ENCODE results near the gene MYOT. TPM values are rescaled to one million over a fixed set of nuclear protein-coding genes. Genes with fewer than 3 reads are reported as not detected.
"Not testable (repeated sequence)": the region's sequence is repeated elsewhere in the genome, so short reads cannot be mapped to it uniquely, and the experiment has no call there.

MYOT gene
- total RNA-seq, 6 donors from 2014 or later: not detected

DNA sequence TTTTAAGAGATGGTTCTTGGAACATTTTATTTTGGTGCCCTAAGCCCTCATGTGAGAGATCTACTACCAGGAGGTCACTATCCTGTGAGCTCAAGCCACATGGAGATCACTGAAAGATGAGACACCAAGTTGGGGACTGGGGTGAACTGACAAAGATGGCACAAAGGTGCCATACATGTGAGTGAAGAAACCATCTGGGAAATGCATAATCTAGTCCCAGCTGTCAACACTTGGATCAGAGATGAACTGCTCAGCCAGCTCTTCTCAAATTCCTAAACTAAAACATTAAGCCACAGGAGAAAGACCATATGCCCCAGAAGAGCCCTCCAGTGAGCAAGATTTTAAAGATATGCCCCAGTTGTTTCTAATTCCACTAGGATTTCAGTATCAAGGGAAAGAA is 22.2 kb upstream of the MYOT start:
- DNase-seq (no peak), ATAC-seq (ENCODE audit: low FRiP score in 2 of 2) (no peak)
- H3K27me3 ChIP-seq: no peaks in the 10 kb centered on the region

DNA sequence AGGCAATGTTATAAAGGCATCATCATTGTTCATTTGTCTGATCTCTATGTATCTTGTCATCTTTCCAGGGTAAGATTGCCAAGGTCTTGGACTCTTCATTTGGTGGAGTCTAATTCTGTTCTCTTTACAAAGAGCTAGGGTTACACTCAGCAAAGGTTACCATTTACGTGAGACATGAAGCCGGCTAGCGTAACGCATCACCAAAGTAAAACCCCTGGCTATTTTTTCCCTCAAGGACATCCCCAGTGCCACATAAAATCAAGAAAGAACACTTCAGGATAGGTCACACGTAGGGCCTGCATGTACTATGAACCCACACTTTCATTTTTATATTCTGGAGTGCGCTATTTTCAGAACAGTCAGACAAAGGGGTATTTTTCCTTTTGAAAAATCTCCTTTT is 20.0 kb upstream of the MYOT start:
- 93 to 97% methylated on average over 6 of the region's 6 CpGs for WGBS, 2 donors
- Histone ChIP-seq H3K9me3 (no peaks in the 10 kb centered on the region), H3K4me3 (no peak overlapping the region), H3K27me3 (no peaks in the 10 kb centered on the region), H3K36me3 (no peaks in the 10 kb centered on the region), H3K27ac (no peak overlapping the region), H3K4me1 (no peaks in the 10 kb centered on the region)
- no peak for ATAC-seq (ENCODE audit: low FRiP score in 2 of 2)
- no peak for DNase-seq
- TF ChIP-seq EP300 (IDR thresholded peaks at IDR 0.05) (no peak), POLR2AphosphoS5 (IDR thresholded peaks at IDR 0.05) (no peak), POLR2A (IDR thresholded peaks at IDR 0.05) (no peak)
- TF ChIP-seq, protein P1, sequence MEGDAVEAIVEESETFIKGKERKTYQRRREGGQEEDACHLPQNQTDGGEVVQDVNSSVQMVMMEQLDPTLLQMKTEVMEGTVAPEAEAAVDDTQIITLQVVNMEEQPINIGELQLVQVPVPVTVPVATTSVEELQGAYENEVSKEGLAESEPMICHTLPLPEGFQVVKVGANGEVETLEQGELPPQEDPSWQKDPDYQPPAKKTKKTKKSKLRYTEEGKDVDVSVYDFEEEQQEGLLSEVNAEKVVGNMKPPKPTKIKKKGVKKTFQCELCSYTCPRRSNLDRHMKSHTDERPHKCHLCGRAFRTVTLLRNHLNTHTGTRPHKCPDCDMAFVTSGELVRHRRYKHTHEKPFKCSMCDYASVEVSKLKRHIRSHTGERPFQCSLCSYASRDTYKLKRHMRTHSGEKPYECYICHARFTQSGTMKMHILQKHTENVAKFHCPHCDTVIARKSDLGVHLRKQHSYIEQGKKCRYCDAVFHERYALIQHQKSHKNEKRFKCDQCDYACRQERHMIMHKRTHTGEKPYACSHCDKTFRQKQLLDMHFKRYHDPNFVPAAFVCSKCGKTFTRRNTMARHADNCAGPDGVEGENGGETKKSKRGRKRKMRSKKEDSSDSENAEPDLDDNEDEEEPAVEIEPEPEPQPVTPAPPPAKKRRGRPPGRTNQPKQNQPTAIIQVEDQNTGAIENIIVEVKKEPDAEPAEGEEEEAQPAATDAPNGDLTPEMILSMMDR (IDR thresholded peaks at IDR 0.05): no peak

More for the DNA sequence above, 22.2 kb upstream of the MYOT start:
- TF ChIP-seq, protein P1 (IDR thresholded peaks at IDR 0.05): no peak
- TF ChIP-seq POLR2A (IDR thresholded peaks at IDR 0.05): no peak
- TF ChIP-seq POLR2AphosphoS5 (IDR thresholded peaks at IDR 0.05): no peak
- no peak for TF ChIP-seq EP300 (IDR thresholded peaks at IDR 0.05)
- H3K4me1 ChIP-seq: no peaks in the 10 kb centered on the region
- no peaks in the 10 kb centered on the region for H3K36me3 ChIP-seq
- H3K9me3 ChIP-seq: no peaks in the 10 kb centered on the region
- no peak overlapping the region for H3K27ac ChIP-seq
- no peak overlapping the region for H3K4me3 ChIP-seq

GRCh38 chr5:137853165-137853564 is 14.5 kb upstream of the MYOT start:
- H3K36me3 ChIP-seq; ATAC-seq (ENCODE audit: low FRiP score in 2 of 2); H3K4me3 ChIP-seq; H3K9me3 ChIP-seq; DNase-seq; H3K27ac ChIP-seq; H3K4me1 ChIP-seq; H3K27me3 ChIP-seq: not testable (repeated sequence)

DNA sequence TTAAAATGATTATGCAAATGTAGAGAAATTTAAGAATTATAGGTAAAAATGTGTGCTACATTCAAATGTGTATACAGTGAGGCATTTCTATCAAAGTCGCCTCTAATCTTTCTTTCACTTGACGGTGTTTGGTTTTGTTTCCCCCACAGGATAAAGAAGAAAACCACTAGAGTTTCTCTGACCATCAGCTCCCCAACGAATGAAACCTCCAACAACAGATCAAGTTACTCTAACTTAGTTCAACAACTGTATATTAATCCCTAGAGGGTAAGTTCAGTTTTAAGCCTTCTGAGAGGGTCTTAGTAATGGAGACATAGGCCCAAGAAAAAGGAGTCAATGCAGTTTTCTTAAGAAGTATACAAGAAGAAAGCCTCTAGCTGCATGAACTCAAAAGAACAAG is 11.5 kb upstream of the MYOT start:
- 72 to 75% methylated on average over 3 of the region's 3 CpGs for WGBS, 2 donors
- TF ChIP-seq, protein P1 (IDR thresholded peaks at IDR 0.05): no peak
- TF ChIP-seq EP300 (IDR thresholded peaks at IDR 0.05) (no peak), POLR2AphosphoS5 (IDR thresholded peaks at IDR 0.05) (no peak), POLR2A (IDR thresholded peaks at IDR 0.05) (no peak)
- H3K9me3 ChIP-seq: no peaks in the 10 kb centered on the region
- no peak overlapping the region for H3K4me3 ChIP-seq
- H3K36me3 ChIP-seq: no peaks in the 10 kb centered on the region
- no peak for DNase-seq
- ATAC-seq (ENCODE audit: low FRiP score in 2 of 2): no peak
- H3K27me3 ChIP-seq: no peaks in the 10 kb centered on the region
- H3K4me1 ChIP-seq: peaks cover 0 to 11% (median 9%) of the 10 kb centered on the region in 4 donors
- no peak overlapping the region for H3K27ac ChIP-seq

DNA sequence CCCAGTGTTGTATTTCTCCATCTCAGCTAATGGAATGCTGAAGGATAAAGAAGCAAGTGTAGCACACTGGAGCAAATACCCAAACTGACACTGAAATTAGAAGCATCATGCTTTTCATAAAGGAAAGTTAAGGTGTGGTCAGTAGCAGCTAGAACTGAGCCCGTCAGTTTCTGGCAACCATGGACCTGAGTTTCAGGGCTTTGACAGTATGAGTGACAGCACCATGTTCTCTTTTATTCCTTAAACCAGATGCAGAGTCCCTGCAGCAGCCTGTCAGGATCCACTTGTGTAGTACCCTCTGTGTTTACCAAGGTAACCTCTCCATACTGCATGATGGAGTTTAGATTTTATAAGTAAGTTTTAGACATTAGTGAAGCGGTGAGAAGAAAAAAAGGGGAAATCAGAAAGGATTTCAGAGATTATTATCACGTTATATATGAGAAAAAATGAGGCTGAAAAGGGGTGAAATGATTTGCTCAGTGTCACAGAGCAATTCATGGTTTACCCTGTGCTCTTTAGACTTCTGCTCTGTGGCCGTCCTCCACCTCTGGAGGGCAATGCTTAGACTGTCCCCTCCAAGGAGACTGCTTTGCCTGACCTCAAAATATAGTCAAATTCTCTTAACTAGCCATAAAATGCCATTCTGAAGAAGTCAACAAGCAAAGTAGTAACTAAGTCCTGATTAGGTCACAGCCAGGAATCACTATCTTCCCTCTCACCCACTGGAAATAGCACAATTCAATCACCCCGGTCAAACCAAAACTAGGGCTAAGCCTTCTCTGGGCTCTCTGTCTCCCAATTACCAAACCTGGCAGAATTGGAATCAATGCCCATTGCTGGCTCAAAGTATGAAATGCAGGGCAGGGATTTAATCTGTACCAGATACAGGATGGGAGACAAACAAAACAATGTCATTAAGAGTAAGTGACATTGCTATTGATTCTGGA is 10.5 kb upstream of the MYOT start:
- ATAC-seq (ENCODE audit: low FRiP score in 2 of 2): no peak
- 81 to 86% methylated on average over 5 of the region's 5 CpGs for WGBS, 2 donors
- no peak overlapping the region for H3K4me3 ChIP-seq

More for the DNA sequence above, 10.5 kb upstream of the MYOT start:
- TF ChIP-seq EP300 (IDR thresholded peaks at IDR 0.05) (no peak), POLR2AphosphoS5 (IDR thresholded peaks at IDR 0.05) (no peak), POLR2A (IDR thresholded peaks at IDR 0.05) (no peak)
- TF ChIP-seq, protein P1 (IDR thresholded peaks at IDR 0.05): no peak
- H3K36me3 ChIP-seq: no peaks in the 10 kb centered on the region
- no peaks in the 10 kb centered on the region for H3K9me3 ChIP-seq
- no peak overlapping the region for H3K27ac ChIP-seq
- H3K4me1 ChIP-seq: peaks cover 0 to 11% (median 9%) of the 10 kb centered on the region in 4 donors
- DNase-seq: no peak
- H3K27me3 ChIP-seq: no peaks in the 10 kb centered on the region
